Measurements from ENCODE around the gene EIPR1. TPM values are rescaled to one million over a fixed set of nuclear protein-coding genes. Genes with fewer than 3 reads are reported as not detected.

The EIPR1 gene
- total and polyA plus RNA-seq, 2 of the 13 experiments (the other 11 are each of a cell fraction or from before 2014, with no cell fraction given) = 70.0 to 96.3 TPM

DNA sequence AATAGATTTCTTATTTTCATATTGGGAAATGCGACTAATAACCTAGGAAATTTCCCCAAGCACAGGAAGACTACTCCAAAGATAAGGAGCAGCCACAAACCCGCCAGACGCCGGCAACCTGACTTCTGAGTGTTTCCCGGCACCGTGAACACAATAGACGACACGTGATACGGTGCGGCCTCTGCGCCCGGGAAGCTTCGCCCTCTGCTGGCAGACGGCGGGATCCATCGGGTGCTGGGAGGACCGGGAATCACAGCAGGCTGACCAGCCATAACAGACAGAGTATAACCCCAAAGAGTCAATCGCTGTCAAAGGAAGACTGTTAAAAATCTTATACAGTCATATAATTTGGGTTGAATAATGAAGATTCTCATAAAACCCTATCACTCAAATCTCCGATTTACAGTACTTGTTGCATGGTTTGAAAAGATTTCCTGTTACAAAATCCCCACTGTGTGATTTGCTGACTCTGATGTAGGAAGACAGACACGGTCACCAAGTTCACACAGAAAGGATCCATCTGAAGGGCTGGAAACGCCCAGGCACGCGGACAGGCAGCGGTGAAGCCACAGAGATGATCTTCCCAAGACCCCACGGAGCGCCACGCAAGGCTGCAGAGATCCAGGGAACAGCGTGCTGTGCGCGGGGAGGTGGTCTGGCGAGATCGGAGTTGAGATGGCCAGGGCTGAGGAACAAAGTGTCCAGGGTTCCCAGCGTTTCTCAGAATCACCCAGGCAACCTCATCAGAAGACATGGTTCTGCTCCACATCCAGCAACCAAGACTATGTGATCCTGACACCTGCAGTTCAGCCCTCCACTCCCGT lies 73.8 kb downstream of the EIPR1 start (continued):
- TF ChIP-seq ETV6 (CRISPR knock-in tag; conservative IDR thresholded peaks at IDR 0.05) (0 out of 2 replicates have a peak, but pooled peaks have one; percentile 26), JUN (CRISPR knock-in tag; IDR thresholded peaks at IDR 0.05) (no peak), ZNF558 (CRISPR knock-in tag; IDR thresholded peaks at IDR 0.05; ENCODE audit: borderline replicate concordance) (no peak), MEIS2 (CRISPR knock-in tag; IDR thresholded peaks at IDR 0.05) (no peak; the same call in 1 of the 2 replicates), ZNF773 (CRISPR knock-in tag; IDR thresholded peaks at IDR 0.05; ENCODE audit: borderline replicate concordance) (no peak), TFDP1 (CRISPR knock-in tag; IDR thresholded peaks at IDR 0.05; ENCODE audit: borderline replicate concordance) (peak; percentile 79; the same call in 1 of the 2 replicates), HDAC6 (IDR thresholded peaks at IDR 0.05; ENCODE audit: low read depth, low read length) (no peak), HMG20B (CRISPR knock-in tag; conservative IDR thresholded peaks at IDR 0.05) (0 out of 2 replicates have a peak, but pooled peaks have one; percentile 65), ARID2 (CRISPR knock-in tag; IDR thresholded peaks at IDR 0.05; ENCODE audit: borderline replicate concordance) (no peak), ZMYM2 (CRISPR knock-in tag; IDR thresholded peaks at IDR 0.05) (no peak), GPBP1L1 (CRISPR knock-in tag; IDR thresholded peaks at IDR 0.05) (no peak), RXRB (CRISPR knock-in tag; IDR thresholded peaks at IDR 0.05; ENCODE audit: borderline replicate concordance) (peak; percentile 85; the same call in 1 of the 2 replicates), SMYD3 (CRISPR knock-in tag; IDR thresholded peaks at IDR 0.05) (no peak), ZNF331 (CRISPR knock-in tag; IDR thresholded peaks at IDR 0.05) (peak; percentile 85), ZFY (CRISPR knock-in tag; IDR thresholded peaks at IDR 0.05) (no peak), JDP2 (CRISPR knock-in tag; IDR thresholded peaks at IDR 0.05; ENCODE audit: borderline replicate concordance) (no peak), ZNF761 (CRISPR knock-in tag; conservative IDR thresholded peaks at IDR 0.05) (no peak), MEF2D (CRISPR knock-in tag; IDR thresholded peaks at IDR 0.05) (0 out of 2 replicates have a peak, but pooled peaks have one; percentile 19), ZEB1 (IDR thresholded peaks at IDR 0.05; ENCODE audit: insufficient replicate concordance, low read depth) (no peak), HNRNPLL (IDR thresholded peaks at IDR 0.05; ENCODE audit: low read depth, low read length, poor library complexity, severe bottlenecking) (peak; percentile 27), ZBTB34 (CRISPR knock-in tag; IDR thresholded peaks at IDR 0.05) (no peak), MED8 (CRISPR knock-in tag; IDR thresholded peaks at IDR 0.05; ENCODE audit: insufficient replicate concordance) (no peak), RFXANK (CRISPR knock-in tag; IDR thresholded peaks at IDR 0.05) (no peak), ZBTB37 (CRISPR knock-in tag; IDR thresholded peaks at IDR 0.05) (no peak), ZNF326 (CRISPR knock-in tag; IDR thresholded peaks at IDR 0.05; ENCODE audit: borderline replicate concordance) (no peak), KDM6A (CRISPR knock-in tag; IDR thresholded peaks at IDR 0.05; ENCODE audit: low read depth) (no peak), NBN (conservative IDR thresholded peaks at IDR 0.05) (no peak)

Measured in HepG2 (cell line).